ENCODE measurements around the gene KCTD15.

DNA sequence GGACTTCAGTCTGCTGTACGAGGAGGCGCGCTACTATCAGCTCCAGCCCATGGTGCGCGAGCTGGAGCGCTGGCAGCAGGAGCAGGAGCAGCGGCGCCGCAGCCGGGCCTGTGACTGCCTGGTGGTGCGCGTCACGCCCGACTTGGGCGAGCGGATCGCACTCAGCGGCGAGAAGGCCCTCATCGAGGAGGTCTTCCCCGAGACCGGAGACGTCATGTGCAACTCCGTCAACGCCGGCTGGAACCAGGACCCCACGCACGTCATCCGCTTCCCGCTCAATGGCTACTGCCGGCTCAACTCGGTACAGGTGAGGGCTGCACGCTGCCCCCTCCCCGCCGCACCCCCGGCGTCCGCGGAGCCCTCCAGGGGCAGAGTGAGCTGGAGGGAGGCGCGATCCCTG is 14.6 kb downstream of the KCTD15 start:
- no peak for TF ChIP-seq CTCF (IDR thresholded peaks at IDR 0.05)
- no peak for TF ChIP-seq ZFX (IDR thresholded peaks at IDR 0.05; ENCODE audit: borderline replicate concordance)
